Progenitor cell of endocrine pancreas (in vitro differentiated cells): ENCODE measurements around the gene ASTN1. TPM values are rescaled to one million over a fixed set of nuclear protein-coding genes. Genes with fewer than 3 reads are reported as not detected.

ENCODE experiments used
- DNase-seq: peaks from one replicate; pipeline ENCODE4 v3.0.0; 2021; ENCODE audit warnings: low spot score; ENCODE audit not compliant: unreplicated experiment
- H3K27ac Mint-ChIP-seq: 2 replicates; pipeline ENCODE4 v1.8.0; 2021; ENCODE audit warnings: mild to moderate bottlenecking, moderate library complexity, mixed read lengths
- H3K27me3 Mint-ChIP-seq: 2 replicates; pipeline ENCODE4 v1.8.0; 2021; ENCODE audit warnings: mixed read lengths
- H3K36me3 Mint-ChIP-seq: 2 replicates; pipeline ENCODE4 v1.8.0; 2022; ENCODE audit warnings: mixed read lengths; ENCODE audit not compliant: insufficient read depth
- H3K4me1 Mint-ChIP-seq: 2 replicates; pipeline ENCODE4 v1.8.0; 2021; ENCODE audit warnings: low read depth, mixed read lengths
- H3K4me3 Mint-ChIP-seq: 2 replicates; pipeline ENCODE4 v1.8.0; 2021; ENCODE audit warnings: low read depth, mild to moderate bottlenecking, moderate library complexity, mixed read lengths
- H3K9me3 Mint-ChIP-seq: 2 replicates; pipeline ENCODE4 v1.8.0; 2021; ENCODE audit warnings: low read depth, mixed read lengths
- CTCF ChIP-seq: fragments of 200-600 bp; sonication (generic); IDR thresholded peaks from one replicate; pipeline ENCODE4 v1.5.0; 2021; ENCODE audit warnings: antibody characterized with exemption, mild to moderate bottlenecking; ENCODE audit not compliant: unreplicated experiment
- total RNA-seq: library from RNA; stranded (reverse); gene quantifications from 2 replicates; pipeline ENCODE4 v1.2.1, GENCODE V29; 2021

ASTN1 gene
- total RNA-seq, 1 donor from 2014 or later: 0.72 TPM

DNA sequence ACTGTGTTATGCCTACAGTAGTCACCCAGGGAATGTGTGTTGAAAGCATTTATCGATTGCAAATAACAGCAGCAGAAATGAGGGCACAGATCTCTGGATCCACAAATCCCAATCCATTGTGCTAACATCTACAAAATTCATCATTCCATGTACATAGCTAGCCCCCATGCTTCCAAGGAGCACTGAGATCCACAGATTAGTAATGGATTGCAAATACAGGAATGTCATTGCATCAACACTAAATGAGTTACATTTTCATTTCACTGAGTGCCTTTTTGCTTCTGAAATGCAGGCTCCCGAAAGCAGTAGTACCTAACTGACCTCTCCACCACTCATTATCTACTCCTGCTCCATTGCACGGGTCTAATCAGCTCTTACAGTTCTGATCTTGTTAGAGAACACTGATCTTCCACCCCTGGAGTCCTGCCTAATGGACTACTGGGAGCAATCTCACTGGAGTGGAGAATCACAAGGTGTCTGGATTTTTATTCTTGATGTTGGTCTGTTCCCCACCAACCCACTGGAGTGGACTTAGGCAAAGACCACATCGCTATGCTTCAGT is 30.5 kb downstream of the ASTN1 start:
- Mint-ChIP-seq H3K27me3 (peaks cover 8% of the 10 kb centered on the region), H3K9me3 (no peaks in the 10 kb centered on the region), H3K4me3 (no peak overlapping the region), H3K27ac (no peak overlapping the region), H3K4me1 (no peaks in the 10 kb centered on the region), H3K36me3 (no peaks in the 10 kb centered on the region)
- no peak for TF ChIP-seq CTCF
- DNase-seq: no peak

DNA sequence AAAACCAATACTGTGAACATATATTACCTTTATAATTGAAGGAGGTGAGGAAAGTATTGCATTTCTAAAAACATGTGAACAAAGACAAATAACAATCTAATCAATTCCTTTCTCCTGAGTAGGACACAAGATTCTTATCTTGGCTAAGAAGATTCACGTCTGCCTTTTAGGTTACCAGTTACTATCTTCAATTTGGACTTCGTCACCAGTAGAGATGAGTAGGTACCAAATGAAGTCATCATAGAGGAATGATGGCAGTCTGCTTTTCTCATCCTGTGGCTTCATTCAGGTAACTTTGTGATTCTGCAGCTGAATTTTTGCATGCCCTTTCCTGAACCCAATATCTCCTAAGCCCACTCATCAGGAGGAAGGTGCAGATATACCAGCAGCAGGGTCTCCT is 32.4 kb downstream of the ASTN1 start:
- H3K36me3 Mint-ChIP-seq: no peaks in the 10 kb centered on the region
- no peak for TF ChIP-seq CTCF
- H3K4me3 Mint-ChIP-seq: no peak overlapping the region
- no peak overlapping the region for H3K27ac Mint-ChIP-seq
- H3K9me3 Mint-ChIP-seq: no peaks in the 10 kb centered on the region
- no peaks in the 10 kb centered on the region for H3K4me1 Mint-ChIP-seq
- peaks cover 3% of the 10 kb centered on the region for H3K27me3 Mint-ChIP-seq
- no peak for DNase-seq

DNA sequence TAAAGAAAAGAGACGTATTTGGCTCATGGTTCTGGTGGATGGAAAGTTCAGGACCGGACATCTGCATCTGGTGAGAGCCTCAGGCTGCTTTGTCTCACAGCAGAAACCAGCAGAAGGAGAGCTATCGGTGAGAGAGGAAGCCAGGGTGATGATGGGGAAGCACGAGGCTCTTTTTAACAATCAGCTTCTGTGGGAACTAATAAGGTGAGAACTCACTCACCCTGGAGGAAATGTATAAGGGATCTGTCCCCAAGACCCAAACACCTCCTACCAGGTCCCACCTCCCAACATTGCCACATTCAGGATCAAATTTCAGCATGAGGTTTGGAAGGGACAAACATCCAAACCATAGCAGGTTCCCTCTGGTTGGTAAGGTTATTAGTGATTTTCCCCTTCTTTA is 32.8 kb downstream of the ASTN1 start:
- no peak for DNase-seq
- no peak for TF ChIP-seq CTCF
- H3K4me3 Mint-ChIP-seq: no peak overlapping the region
- peaks cover 3% of the 10 kb centered on the region for H3K27me3 Mint-ChIP-seq
- no peaks in the 10 kb centered on the region for H3K36me3 Mint-ChIP-seq
- H3K4me1 Mint-ChIP-seq: no peaks in the 10 kb centered on the region
- H3K9me3 Mint-ChIP-seq: no peaks in the 10 kb centered on the region
- H3K27ac Mint-ChIP-seq: no peak overlapping the region

- no peaks in the 10 kb centered on the region for H3K9me3 Mint-ChIP-seq
- no peak overlapping the region for H3K4me3 Mint-ChIP-seq
- H3K27me3 Mint-ChIP-seq: peaks cover 3% of the 10 kb centered on the region
- no peaks in the 10 kb centered on the region for H3K4me1 Mint-ChIP-seq
- H3K27ac Mint-ChIP-seq: no peak overlapping the region
- H3K36me3 Mint-ChIP-seq: no peaks in the 10 kb centered on the region
- no peak for TF ChIP-seq CTCF
- no peak for DNase-seq
Observed at GRCh38 chr1:177130451-177130945, 34.0 kb downstream of the ASTN1 start.

GRCh38 chr1:177128665-177129281 is 35.7 kb downstream of the ASTN1 start:
- no peak overlapping the region for H3K4me3 Mint-ChIP-seq
- no peak for TF ChIP-seq CTCF
- H3K4me1 Mint-ChIP-seq: no peaks in the 10 kb centered on the region
- H3K27ac Mint-ChIP-seq: no peak overlapping the region
- no peaks in the 10 kb centered on the region for H3K36me3 Mint-ChIP-seq
- H3K27me3 Mint-ChIP-seq: peaks cover 3% of the 10 kb centered on the region
- no peak for DNase-seq
- H3K9me3 Mint-ChIP-seq: no peaks in the 10 kb centered on the region
